Nephron progenitor cell (in vitro differentiated cells): ENCODE results near the gene PLA2G4D.

Experiments
- DNase-seq: peaks from one replicate; pipeline ENCODE4 v3.0.0; 2021
- H3K27ac Mint-ChIP-seq: 2 replicates; pipeline ENCODE4 v1.8.0; 2021; ENCODE audit warnings: mild to moderate bottlenecking, moderate library complexity, mixed read lengths
- H3K27me3 Mint-ChIP-seq: 2 replicates; pipeline ENCODE4 v1.8.0; 2021; ENCODE audit warnings: mild to moderate bottlenecking, low read depth, mixed read lengths; ENCODE audit not compliant: poor library complexity
- H3K36me3 Mint-ChIP-seq: 2 replicates; pipeline ENCODE4 v1.8.0; 2021; ENCODE audit warnings: low read depth, mixed read lengths
- H3K4me1 Mint-ChIP-seq: 2 replicates; pipeline ENCODE4 v1.8.0; 2021; ENCODE audit warnings: mixed read lengths
- H3K4me3 Mint-ChIP-seq: 2 replicates; pipeline ENCODE4 v1.8.0; 2021; ENCODE audit warnings: mild to moderate bottlenecking, moderate library complexity, mixed read lengths
- H3K9me3 Mint-ChIP-seq: 2 replicates; pipeline ENCODE4 v1.8.0; 2021; ENCODE audit warnings: mild to moderate bottlenecking, moderate library complexity, mixed read lengths
- TF ChIP-seq, protein P1 (sequence below): fragments of 200-600 bp; sonication (generic); IDR thresholded peaks from 2 replicates; pipeline ENCODE4 v1.5.0; 2021; ENCODE audit warnings: antibody characterized with exemption

The PLA2G4D gene

DNA sequence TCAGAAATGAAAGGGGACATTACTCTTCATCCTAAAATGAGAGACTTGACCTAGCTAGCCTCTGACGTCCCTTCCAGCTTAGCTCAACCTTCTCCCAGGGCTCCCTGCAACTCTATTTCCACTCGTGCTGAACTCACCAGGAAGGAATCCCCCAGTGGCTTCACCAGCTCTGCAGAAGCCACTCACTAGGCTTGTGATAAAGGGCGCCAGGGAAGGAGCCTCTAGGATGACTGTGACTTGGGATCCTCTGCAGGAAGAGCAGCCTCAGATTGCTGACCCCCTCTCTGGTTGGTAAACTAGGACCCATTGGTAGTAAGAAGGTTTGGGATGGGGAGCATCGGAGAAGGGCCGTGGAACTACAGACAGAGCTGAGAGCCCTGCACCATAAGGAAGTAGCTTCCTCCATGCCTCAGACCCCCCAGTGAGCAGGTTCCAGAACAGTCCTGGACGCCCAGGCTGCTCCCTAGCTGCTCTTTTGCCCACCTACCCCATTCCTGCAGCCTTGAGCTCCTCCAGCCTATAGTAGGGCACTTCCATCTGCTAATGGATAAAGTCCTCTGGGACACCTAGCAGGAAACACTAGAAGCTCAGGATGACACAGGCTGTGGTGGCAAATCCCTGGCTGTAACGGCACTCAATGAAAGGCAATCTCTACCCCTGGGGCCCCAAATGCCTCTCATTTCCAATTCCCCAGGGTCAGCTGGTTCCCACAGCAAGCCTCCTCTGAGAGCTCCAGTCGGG is 36.1 kb upstream of the PLA2G4D start:
- no peak for DNase-seq
- TF ChIP-seq, protein P1, sequence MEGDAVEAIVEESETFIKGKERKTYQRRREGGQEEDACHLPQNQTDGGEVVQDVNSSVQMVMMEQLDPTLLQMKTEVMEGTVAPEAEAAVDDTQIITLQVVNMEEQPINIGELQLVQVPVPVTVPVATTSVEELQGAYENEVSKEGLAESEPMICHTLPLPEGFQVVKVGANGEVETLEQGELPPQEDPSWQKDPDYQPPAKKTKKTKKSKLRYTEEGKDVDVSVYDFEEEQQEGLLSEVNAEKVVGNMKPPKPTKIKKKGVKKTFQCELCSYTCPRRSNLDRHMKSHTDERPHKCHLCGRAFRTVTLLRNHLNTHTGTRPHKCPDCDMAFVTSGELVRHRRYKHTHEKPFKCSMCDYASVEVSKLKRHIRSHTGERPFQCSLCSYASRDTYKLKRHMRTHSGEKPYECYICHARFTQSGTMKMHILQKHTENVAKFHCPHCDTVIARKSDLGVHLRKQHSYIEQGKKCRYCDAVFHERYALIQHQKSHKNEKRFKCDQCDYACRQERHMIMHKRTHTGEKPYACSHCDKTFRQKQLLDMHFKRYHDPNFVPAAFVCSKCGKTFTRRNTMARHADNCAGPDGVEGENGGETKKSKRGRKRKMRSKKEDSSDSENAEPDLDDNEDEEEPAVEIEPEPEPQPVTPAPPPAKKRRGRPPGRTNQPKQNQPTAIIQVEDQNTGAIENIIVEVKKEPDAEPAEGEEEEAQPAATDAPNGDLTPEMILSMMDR, result no peak
- H3K36me3 Mint-ChIP-seq, result no peaks in the 10 kb centered on the region
- peaks cover 10% of the 10 kb centered on the region for H3K27me3 Mint-ChIP-seq
- H3K9me3 Mint-ChIP-seq, result no peaks in the 10 kb centered on the region
- no peak overlapping the region for H3K27ac Mint-ChIP-seq
- H3K4me3 Mint-ChIP-seq, result no peak overlapping the region
- H3K4me1 Mint-ChIP-seq, result peaks cover 37% of the 10 kb centered on the region

DNA sequence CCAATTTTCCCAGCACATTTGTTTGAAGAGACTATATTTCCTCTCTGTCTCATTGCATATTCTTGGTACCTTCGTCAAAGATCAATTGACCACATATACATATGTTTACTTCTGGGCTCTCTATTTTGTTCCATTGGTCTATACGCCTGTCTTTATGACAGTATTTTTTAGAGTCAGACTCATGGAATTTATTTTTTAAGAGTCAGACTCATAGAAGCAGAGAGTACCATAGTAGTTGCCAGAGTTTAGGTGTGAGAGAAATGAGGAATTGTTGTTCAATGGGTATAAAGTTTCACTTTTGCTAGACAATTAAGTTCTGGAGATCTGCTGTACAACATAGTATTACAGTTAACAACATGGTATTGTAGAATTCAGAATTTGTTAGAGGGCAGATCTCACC is 35.0 kb upstream of the PLA2G4D start:
- no peak overlapping the region for H3K4me3 Mint-ChIP-seq
- no peak for DNase-seq
- no peak overlapping the region for H3K27ac Mint-ChIP-seq
- H3K27me3 Mint-ChIP-seq, result peaks cover 15% of the 10 kb centered on the region
- no peaks in the 10 kb centered on the region for H3K9me3 Mint-ChIP-seq
- no peaks in the 10 kb centered on the region for H3K36me3 Mint-ChIP-seq
- TF ChIP-seq, protein P1, result no peak
- H3K4me1 Mint-ChIP-seq, result peaks cover 37% of the 10 kb centered on the region

DNA sequence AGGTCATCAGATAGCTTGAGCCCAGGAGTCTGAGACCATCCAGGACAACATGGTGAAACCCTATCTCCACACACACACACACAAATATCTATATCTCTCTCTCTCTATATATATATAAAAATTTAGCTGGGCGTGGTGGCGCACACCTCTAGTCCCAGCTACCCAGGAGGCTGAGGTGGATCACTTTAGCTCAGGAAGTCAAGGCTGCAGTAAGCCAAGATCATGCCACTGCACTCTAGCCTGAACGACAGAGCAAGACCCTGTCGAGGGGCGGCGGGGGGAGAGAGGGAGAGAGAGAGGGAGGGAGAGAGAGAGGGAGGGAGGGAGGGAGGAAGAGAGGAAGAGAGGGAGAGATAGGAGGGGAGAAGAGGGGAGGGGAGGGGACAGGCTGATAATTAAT is 34.1 kb upstream of the PLA2G4D start:
- DNase-seq, result no peak
- Mint-ChIP-seq H3K27ac (no peak overlapping the region), H3K4me1 (peaks cover 37% of the 10 kb centered on the region), H3K4me3 (no peak overlapping the region), H3K9me3 (no peaks in the 10 kb centered on the region), H3K36me3 (no peaks in the 10 kb centered on the region), H3K27me3 (peaks cover 15% of the 10 kb centered on the region)
- TF ChIP-seq, protein P1, result no peak

DNA sequence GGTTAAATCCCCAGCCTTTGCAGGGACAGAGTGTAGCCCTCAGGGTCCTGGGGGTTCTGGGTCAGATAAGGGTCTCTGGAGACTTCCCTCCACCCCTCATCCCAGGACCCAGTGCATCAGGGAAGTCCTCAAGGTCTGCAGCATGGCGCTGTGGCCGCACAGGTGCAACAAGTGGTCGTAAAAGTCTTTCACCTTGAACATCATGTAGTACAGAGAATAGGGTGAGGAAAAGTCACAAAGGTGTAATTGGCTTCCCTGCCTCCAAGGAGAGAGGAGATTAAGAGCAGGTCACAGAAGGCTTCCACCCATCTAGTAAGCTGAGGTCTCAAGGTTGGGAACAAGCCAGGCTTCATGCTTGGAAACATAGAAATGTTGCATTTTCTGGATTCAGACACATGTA is 29.2 kb upstream of the PLA2G4D start:
- no peak overlapping the region for H3K4me3 Mint-ChIP-seq
- TF ChIP-seq, protein P1, result no peak
- DNase-seq, result no peak
- peaks cover 26% of the 10 kb centered on the region for H3K27me3 Mint-ChIP-seq
- H3K9me3 Mint-ChIP-seq, result no peaks in the 10 kb centered on the region
- H3K4me1 Mint-ChIP-seq, result peaks cover 10% of the 10 kb centered on the region
- no peaks in the 10 kb centered on the region for H3K36me3 Mint-ChIP-seq
- H3K27ac Mint-ChIP-seq, result no peak overlapping the region

DNA sequence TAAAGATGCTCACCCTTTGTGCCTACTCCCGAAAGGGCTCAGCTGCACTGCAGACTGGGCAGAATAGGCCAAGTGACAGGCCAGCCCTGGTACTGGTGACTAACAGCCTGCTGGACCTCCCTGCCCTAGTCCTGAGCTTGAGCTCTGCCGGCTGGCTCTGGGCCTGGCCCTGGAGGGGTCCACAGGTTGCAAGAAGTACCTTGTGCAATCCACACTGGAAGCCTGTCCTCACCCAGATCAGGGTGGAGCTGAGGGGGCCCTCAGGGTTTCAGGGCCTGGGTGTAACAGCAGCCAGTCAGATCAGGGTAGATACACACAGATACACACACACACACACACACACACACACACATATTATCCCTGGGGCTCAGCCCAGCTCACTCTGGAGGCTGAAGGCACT is 27.3 kb upstream of the PLA2G4D start:
- Mint-ChIP-seq H3K27me3 (peaks cover 22% of the 10 kb centered on the region), H3K27ac (no peak overlapping the region), H3K36me3 (no peaks in the 10 kb centered on the region), H3K4me1 (peaks cover 12% of the 10 kb centered on the region), H3K9me3 (peaks cover 7% of the 10 kb centered on the region), H3K4me3 (no peak overlapping the region)
- TF ChIP-seq, protein P1, result no peak
- no peak for DNase-seq

DNA sequence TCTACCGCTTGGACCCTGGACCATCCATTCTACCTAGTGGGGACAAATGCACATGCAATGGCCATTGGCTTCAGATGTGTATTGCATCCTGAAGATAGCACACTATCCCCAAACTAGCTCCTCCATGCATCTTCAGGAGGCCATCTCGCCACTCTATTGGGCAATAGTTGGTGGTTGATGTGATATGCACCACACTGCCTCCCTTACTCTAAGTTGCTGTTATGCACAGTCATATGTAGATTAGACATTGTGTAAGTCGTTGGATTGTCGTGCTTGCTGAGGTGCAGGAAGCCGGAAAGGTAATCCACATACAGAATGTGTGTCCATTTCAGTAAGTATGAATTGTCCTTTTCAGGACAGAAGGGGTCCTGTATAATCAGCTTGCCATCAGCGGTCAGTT is 26.7 kb upstream of the PLA2G4D start:
- TF ChIP-seq, protein P1, result no peak
- peaks cover 22% of the 10 kb centered on the region for H3K27me3 Mint-ChIP-seq
- H3K4me1 Mint-ChIP-seq, result peaks cover 12% of the 10 kb centered on the region
- H3K27ac Mint-ChIP-seq, result no peak overlapping the region
- peaks cover 12% of the 10 kb centered on the region for H3K9me3 Mint-ChIP-seq
- H3K36me3 Mint-ChIP-seq, result no peaks in the 10 kb centered on the region
- H3K4me3 Mint-ChIP-seq, result no peak overlapping the region
- DNase-seq, result no peak
